ENCODE data around the gene ANKS1B.
"Not testable (repeated sequence)": the region's sequence is repeated elsewhere in the genome, so short reads cannot be mapped to it uniquely, and the experiment has no call there.

Gene ANKS1B

GRCh38 chr12:99765469-99766114, 219.1 kb downstream of the ANKS1B start:
- DNase-seq (ENCODE audit: low read depth in 2 of 2), result no peak

DNA sequence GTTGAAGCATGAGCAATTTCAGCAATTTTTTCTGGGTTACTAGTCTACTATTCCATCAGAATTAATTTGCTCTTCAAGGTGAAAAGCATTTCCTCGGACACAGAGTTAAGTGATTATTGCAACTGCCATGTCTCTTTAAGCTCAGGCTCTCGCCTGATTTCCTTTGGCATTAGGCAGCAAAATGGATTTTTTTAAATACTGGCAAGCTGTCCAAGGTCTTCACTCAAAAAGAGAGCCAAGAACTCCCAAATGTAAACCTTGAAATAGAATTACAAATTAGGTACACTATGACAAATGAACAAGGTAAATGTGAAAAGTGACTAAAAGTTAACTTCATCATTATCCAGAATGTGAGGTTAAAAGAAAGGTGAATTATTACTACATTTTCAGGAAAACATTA, 225.3 kb downstream of the ANKS1B start:
- DNase-seq (ENCODE audit: low read depth in 2 of 2), result no peak

GRCh38 chr12:99758997-99759396, 225.7 kb downstream of the ANKS1B start:
- no peak for DNase-seq (ENCODE audit: low read depth in 2 of 2)

GRCh38 chr12:99752740-99753139, 232.0 kb downstream of the ANKS1B start:
- no peak for DNase-seq (ENCODE audit: low read depth in 2 of 2)

DNA sequence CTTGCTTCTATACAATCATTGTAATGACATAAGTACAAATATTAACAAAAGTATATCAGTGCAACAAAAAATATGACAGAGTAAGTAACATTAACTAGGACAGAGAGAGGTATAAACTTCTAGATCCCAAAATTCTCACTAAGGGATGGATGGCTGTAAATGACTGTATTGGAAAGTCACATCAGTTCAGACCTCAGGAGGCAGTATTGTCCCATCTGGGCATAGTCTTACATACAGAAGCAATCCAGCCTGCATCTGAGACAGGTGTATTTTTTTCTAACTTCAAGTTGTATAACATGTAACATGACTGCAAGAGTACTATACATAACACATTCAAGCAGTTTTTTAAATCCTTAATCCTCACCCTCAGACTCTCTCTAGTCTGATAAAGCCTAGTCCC, 238.2 kb downstream of the ANKS1B start:
- no peak for DNase-seq (ENCODE audit: low read depth in 2 of 2)

GRCh38 chr12:99745895-99746294, 238.8 kb downstream of the ANKS1B start:
- DNase-seq (ENCODE audit: low read depth in 2 of 2), result no peak

GRCh38 chr12:99745121-99745520, 239.6 kb downstream of the ANKS1B start:
- DNase-seq (ENCODE audit: low read depth in 2 of 2), result no peak

GRCh38 chr12:99736760-99737269, 247.9 kb downstream of the ANKS1B start:
- no peak for DNase-seq (ENCODE audit: low read depth in 2 of 2)

DNA sequence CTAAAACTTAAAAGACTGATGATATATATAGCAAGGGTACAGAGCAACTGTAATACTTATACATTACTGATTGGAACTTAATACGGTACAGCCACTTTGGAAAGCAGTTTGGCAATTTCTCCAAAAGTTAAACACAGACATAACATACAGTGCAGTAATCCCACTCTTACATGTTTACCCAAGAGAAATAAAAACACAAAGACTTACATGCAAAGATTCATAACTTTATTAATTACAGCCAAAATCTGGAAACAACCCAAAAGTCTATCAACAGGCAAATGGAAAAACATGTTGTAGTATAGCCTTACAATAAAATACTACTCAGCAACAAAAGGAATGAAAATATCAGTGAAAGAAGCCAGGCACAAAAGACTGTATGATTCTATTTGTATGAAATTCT, 252.6 kb downstream of the ANKS1B start:
- DNase-seq (ENCODE audit: low read depth in 2 of 2), result no peak

- no peak for DNase-seq (ENCODE audit: low read depth in 2 of 2)
Observed at GRCh38 chr12:99722690-99723486, 261.8 kb downstream of the ANKS1B start.

DNA sequence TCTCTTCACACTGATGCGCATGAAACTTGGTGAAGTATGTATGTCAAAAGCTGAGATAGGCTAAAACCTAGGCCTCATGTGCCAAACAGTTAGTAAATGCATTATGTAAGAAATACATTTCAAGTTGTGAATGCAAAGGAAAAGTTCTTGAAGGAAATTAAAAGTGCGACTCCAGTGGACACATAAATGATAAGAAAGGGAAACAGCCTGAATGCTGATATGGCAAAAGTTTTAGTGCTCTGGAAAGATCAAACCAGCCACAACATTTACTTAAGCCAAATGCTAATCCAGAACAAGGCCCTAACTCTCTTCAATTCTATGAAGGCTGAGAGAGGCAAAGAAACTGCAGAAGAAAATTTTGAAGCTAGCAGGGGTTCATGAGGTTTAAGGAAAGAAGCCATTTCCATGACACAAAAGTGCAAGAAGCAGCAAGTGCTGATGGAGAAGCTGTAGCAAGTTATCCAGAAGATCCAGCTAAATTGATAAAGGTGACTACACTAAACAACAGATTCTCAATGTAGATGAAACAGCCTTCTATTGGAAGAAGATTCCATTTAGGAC, 262.9 kb downstream of the ANKS1B start:
- no peak for DNase-seq (ENCODE audit: low read depth in 2 of 2)

DNA sequence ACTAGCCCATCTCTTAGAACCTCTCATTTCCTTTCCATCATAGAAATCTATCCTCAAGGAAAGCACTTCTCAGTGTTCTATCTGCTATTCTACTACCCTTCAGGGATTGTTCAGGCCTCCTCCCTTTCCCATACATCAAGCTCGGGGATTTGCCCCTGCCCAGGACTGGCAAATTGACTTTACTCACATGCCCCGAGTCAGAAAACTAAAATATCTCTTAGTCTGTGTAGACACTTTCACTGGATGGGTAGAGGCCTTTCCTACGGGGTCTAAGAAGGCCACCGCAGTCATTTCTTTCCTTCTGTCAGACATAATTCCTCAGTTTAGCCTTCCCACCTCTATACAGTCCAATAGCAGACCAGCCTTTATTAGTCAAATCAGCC, 264.7 kb downstream of the ANKS1B start:
- DNase-seq (ENCODE audit: low read depth in 2 of 2), result not testable (repeated sequence)

- DNase-seq (ENCODE audit: low read depth in 2 of 2), result not testable (repeated sequence)
Observed at GRCh38 chr12:99719411-99720082, 265.2 kb downstream of the ANKS1B start.

GRCh38 chr12:99715841-99716510, 268.8 kb downstream of the ANKS1B start:
- not testable (repeated sequence) for DNase-seq (ENCODE audit: low read depth in 2 of 2)

- not testable (repeated sequence) for DNase-seq (ENCODE audit: low read depth in 2 of 2)
Observed at GRCh38 chr12:99714921-99715320, 269.8 kb downstream of the ANKS1B start.

- DNase-seq (ENCODE audit: low read depth in 2 of 2), result no peak
Observed at GRCh38 chr12:99713946-99714520, 270.7 kb downstream of the ANKS1B start.

DNA sequence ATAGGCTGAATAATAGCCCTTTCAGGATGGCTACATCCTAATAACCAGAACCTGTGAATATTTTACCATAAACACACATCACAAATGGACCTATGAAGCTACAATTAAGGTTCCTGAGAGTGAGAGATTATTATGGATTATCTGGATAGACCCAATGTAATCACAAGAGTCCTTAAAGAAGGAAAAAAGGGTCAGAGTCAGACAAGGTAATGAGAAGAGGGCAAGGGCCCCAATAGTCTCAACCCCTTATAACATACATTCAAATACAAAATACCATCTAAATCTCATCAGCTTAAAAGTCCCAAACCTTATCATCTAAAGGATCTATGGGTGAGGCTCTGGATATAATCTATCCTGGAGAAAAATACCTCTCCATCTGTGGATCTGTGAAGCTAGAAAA, 272.5 kb downstream of the ANKS1B start:
- DNase-seq (ENCODE audit: low read depth in 2 of 2), result no peak

GRCh38 chr12:99711246-99711645, 273.5 kb downstream of the ANKS1B start:
- no peak for DNase-seq (ENCODE audit: low read depth in 2 of 2)

DNA sequence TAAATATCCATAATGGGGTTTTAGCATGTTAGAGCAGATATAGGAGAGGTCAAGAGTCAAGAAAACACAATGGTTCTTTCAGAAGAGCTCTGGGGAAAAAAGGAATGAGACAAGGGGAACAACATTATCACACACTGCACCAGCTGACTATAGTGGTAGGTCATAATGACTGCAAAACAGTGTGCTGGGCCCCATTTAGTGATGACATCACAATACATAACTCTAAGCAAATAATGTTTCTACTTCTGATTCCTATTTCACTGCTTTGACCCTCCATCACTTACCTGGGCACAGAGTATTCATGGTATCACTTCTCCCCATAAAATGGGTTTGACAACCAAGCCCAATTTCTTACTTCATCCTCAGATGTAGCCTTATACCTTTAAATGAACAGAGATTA, 275.1 kb downstream of the ANKS1B start:
- no peak for DNase-seq (ENCODE audit: low read depth in 2 of 2)

DNA sequence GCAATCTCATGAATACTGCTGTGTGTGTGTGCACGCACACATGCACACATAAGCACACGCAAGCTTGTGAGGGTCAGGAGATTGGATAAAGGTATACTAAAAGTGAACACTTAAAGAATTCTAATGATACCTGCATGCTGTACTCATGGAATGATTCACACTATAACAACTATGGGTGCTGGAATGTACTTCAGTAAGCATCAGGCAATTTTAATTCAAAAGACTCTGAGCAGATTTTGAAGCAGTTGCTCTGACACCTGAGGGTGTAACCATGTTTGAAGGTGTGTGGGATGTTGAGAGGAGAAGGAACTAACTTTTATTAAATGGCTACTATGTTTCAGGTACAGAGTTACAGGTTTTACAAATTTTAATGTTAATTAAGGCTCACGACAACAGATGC, 275.6 kb downstream of the ANKS1B start:
- no peak for DNase-seq (ENCODE audit: low read depth in 2 of 2)

DNA sequence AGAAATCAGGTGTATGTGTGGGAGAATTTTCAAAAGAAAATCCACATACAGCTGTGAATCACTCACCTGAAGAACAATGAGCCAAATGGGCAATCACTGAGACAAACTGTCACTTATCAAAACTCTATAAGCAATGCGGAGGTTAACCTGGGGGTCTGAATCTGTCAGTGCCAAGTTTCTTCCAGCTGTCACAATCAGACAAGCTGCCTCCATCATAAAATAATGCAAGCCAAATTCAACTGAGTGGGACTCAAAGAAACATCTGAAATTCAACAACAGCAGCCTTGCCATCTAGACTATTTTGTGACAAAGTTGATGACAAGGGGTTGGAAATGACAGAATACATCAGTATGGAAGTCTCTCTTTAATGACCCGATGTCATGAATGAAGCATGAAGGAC, 276.9 kb downstream of the ANKS1B start:
- DNase-seq (ENCODE audit: low read depth in 2 of 2), result no peak

Measured in stimulated activated CD8-positive, alpha-beta memory T cell treated with anti-CD3 and anti-CD28 coated beads, Interleukin-2, amount 100 ng/mL, for 48 hours (primary cell).